Activated T-helper 2 cell treated with anti-CD3 and anti-CD28 coated beads, Interferon-gamma antibody, Interleukin-2, Interleukin-4, amounts not matched to agents 10 μg/mL and 5 μg/mL and 100 μg/mL, durations not matched to agents 14 hours and 24 hours and 36 hours (primary cell): Measurements from ENCODE around the gene HADHB. TPM values are rescaled to one million over a fixed set of nuclear protein-coding genes. Genes with fewer than 3 reads are reported as not detected.
"Not testable (repeated sequence)": the region's sequence is repeated elsewhere in the genome, so short reads cannot be mapped to it uniquely, and the experiment has no call there.

Experiments used
- DNase-seq: peaks from one replicate; pipeline ENCODE4 v3.0.0; 2021; ENCODE audit warnings: low spot score
- H3K27ac Mint-ChIP-seq: one replicate; pipeline ENCODE4 v1.8.0; 2021; ENCODE audit warnings: mixed read lengths
- H3K27me3 Mint-ChIP-seq: one replicate; pipeline ENCODE4 v1.8.0; 2021; ENCODE audit warnings: low read depth, mixed read lengths
- H3K36me3 Mint-ChIP-seq: one replicate; pipeline ENCODE4 v1.8.0; 2021; ENCODE audit warnings: low read depth, mixed read lengths
- H3K4me1 Mint-ChIP-seq: one replicate; pipeline ENCODE4 v1.8.0; 2021; ENCODE audit warnings: low read depth, mixed read lengths
- H3K4me3 Mint-ChIP-seq: one replicate; pipeline ENCODE4 v1.8.0; 2021; ENCODE audit warnings: low read depth, mild to moderate bottlenecking, moderate library complexity, mixed read lengths
- H3K9me3 Mint-ChIP-seq: one replicate; pipeline ENCODE4 v1.8.0; 2021; ENCODE audit warnings: mixed read lengths
- intact Hi-C: fragments of 100-400 bp; cut with micrococcal nuclease; formaldehyde crosslinking; loops from one replicate; pipeline ENCODE4 v1.15.1; 2023
- total RNA-seq: library from RNA; stranded (reverse); gene quantifications from 2 replicates; pipeline ENCODE4 v1.2.3, GENCODE V29; 2022

HADHB gene
- total RNA-seq, 1 donor from 2014 or later: 108 TPM

- no peak for DNase-seq
- no peak overlapping the region for H3K27ac Mint-ChIP-seq
- no peak overlapping the region for H3K4me3 Mint-ChIP-seq
- intact Hi-C loops: no loop called here
- H3K9me3 Mint-ChIP-seq: no peaks in the 10 kb centered on the region
- H3K27me3 Mint-ChIP-seq: no peaks in the 10 kb centered on the region
- H3K36me3 Mint-ChIP-seq: no peaks in the 10 kb centered on the region
- H3K4me1 Mint-ChIP-seq: peaks cover 19% of the 10 kb centered on the region
Measured at GRCh38 chr2:26327291-26328272, 82.8 kb downstream of the HADHB start.

- DNase-seq, intact Hi-C loops, H3K27me3 Mint-ChIP-seq, H3K4me3 Mint-ChIP-seq, H3K36me3 Mint-ChIP-seq, H3K27ac Mint-ChIP-seq, H3K9me3 Mint-ChIP-seq: not testable (repeated sequence)
- peaks cover 19% of the 10 kb centered on the region for H3K4me1 Mint-ChIP-seq
Measured at GRCh38 chr2:26329083-26329482, 84.3 kb downstream of the HADHB start.

- no peak overlapping the region for H3K4me3 Mint-ChIP-seq
- H3K4me1 Mint-ChIP-seq: peaks cover 23% of the 10 kb centered on the region
- no peaks in the 10 kb centered on the region for H3K27me3 Mint-ChIP-seq
- peak; percentile 75 for DNase-seq
- no peaks in the 10 kb centered on the region for H3K36me3 Mint-ChIP-seq
- intact Hi-C loops: loop anchor here (2.0 to 5.0 kb wide), 2 partner anchors 85 to 158 kb away; partner anchors contain the start of genes GAREM2, HADHA and HADHB
- H3K27ac Mint-ChIP-seq: no peak overlapping the region
- no peaks in the 10 kb centered on the region for H3K9me3 Mint-ChIP-seq
Measured at GRCh38 chr2:26330114-26330549, 85.4 kb downstream of the HADHB start.

- no peaks in the 10 kb centered on the region for H3K27me3 Mint-ChIP-seq
- H3K4me3 Mint-ChIP-seq: no peak overlapping the region
- peaks cover 23% of the 10 kb centered on the region for H3K4me1 Mint-ChIP-seq
Measured at GRCh38 chr2:26330604-26331003, 85.9 kb downstream of the HADHB start.

GRCh38 chr2:26331321-26331720 lies 86.6 kb downstream of the HADHB start:
- not testable (repeated sequence) for H3K36me3 Mint-ChIP-seq, H3K27ac Mint-ChIP-seq, H3K9me3 Mint-ChIP-seq, H3K4me3 Mint-ChIP-seq, H3K27me3 Mint-ChIP-seq, DNase-seq
- intact Hi-C loops: loop anchor here (2.0 to 5.0 kb wide), 2 partner anchors 87 to 159 kb away; partner anchors contain the start of genes GAREM2, HADHA and HADHB
- H3K4me1 Mint-ChIP-seq: peaks cover 22% of the 10 kb centered on the region

More at GRCh38 chr2:26330604-26331003, 85.9 kb downstream of the HADHB start:
- no peak for DNase-seq
- H3K9me3 Mint-ChIP-seq: no peaks in the 10 kb centered on the region
- intact Hi-C loops: loop anchor here (2.0 to 5.0 kb wide), 2 partner anchors 86 to 158 kb away; partner anchors contain the start of genes GAREM2, HADHA and HADHB
- H3K36me3 Mint-ChIP-seq: no peaks in the 10 kb centered on the region
- H3K27ac Mint-ChIP-seq: no peak overlapping the region

- intact Hi-C loops: loop anchor here (5.0 kb wide), 1 partner anchor 161 kb away; the partner anchor contains the start of gene GAREM2
- Mint-ChIP-seq H3K27me3 (no peaks in the 10 kb centered on the region), H3K9me3 (no peaks in the 10 kb centered on the region), H3K4me1 (peaks cover 21% of the 10 kb centered on the region), H3K27ac (no peak overlapping the region), H3K4me3 (no peak overlapping the region), H3K36me3 (no peaks in the 10 kb centered on the region)
- DNase-seq: no peak
Measured at GRCh38 chr2:26333293-26333692, 88.6 kb downstream of the HADHB start.

GRCh38 chr2:26335231-26335630 lies 90.5 kb downstream of the HADHB start:
- no peaks in the 10 kb centered on the region for H3K9me3 Mint-ChIP-seq
- H3K4me3 Mint-ChIP-seq: no peak overlapping the region
- DNase-seq: no peak
- peaks cover 14% of the 10 kb centered on the region for H3K4me1 Mint-ChIP-seq
- H3K27ac Mint-ChIP-seq: no peak overlapping the region
- no peaks in the 10 kb centered on the region for H3K27me3 Mint-ChIP-seq
- intact Hi-C loops: no loop called here
- H3K36me3 Mint-ChIP-seq: no peaks in the 10 kb centered on the region

- Mint-ChIP-seq H3K36me3 (no peaks in the 10 kb centered on the region), H3K4me1 (peaks cover 11% of the 10 kb centered on the region), H3K4me3 (no peak overlapping the region), H3K9me3 (no peaks in the 10 kb centered on the region), H3K27me3 (no peaks in the 10 kb centered on the region), H3K27ac (peak overlapping the region; percentile 29)
- no peak for DNase-seq
- intact Hi-C loops: no loop called here
Measured at GRCh38 chr2:26336719-26337118, 92.0 kb downstream of the HADHB start.

GRCh38 chr2:26337298-26337697 lies 92.6 kb downstream of the HADHB start:
- peaks cover 11% of the 10 kb centered on the region for H3K4me1 Mint-ChIP-seq
- intact Hi-C loops: no loop called here
- H3K27me3 Mint-ChIP-seq: no peaks in the 10 kb centered on the region
- no peaks in the 10 kb centered on the region for H3K36me3 Mint-ChIP-seq
- H3K27ac Mint-ChIP-seq: no peak overlapping the region
- no peak for DNase-seq
- H3K9me3 Mint-ChIP-seq: no peaks in the 10 kb centered on the region
- no peak overlapping the region for H3K4me3 Mint-ChIP-seq

Other genes with a start within 250 kb of the HADHB start
- 134 and 140 TPM in 2 replicates for gene RAB10, start 210.9 kb upstream of the HADHB start, total RNA-seq
- gene GAREM2, start 71.9 kb upstream of the HADHB start, total RNA-seq: 3.9 and 5.9 TPM in 2 replicates
- gene HADHA, start 307 bp upstream of the HADHB start, total RNA-seq: 134 and 137 TPM in 2 replicates
- gene SELENOI, start 101.2 kb downstream of the HADHB start, total RNA-seq: 45.5 and 51.4 TPM in 2 replicates
- 1.6 and 3.1 TPM in 2 replicates for gene ADGRF3, start 101.8 kb downstream of the HADHB start, total RNA-seq
- not detected in 2 replicates for gene DRC1, start 157.0 kb downstream of the HADHB start, total RNA-seq
- gene OTOF, start 233.2 kb downstream of the HADHB start, total RNA-seq: 9.8 and 12.3 TPM in 2 replicates